DOHH2 (cell line): ENCODE measurements around the gene CDH4.

Experiments
- EZH2phosphoT487 ChIP-seq: fragments of 200-600 bp; sonication (generic); IDR thresholded peaks from 2 replicates; pipeline ENCODE4 v1.6.1; 2017; ENCODE audit warnings: borderline replicate concordance, mild to moderate bottlenecking, antibody characterized with exemption, low read length, moderate library complexity, mixed read lengths
- TF ChIP-seq, protein P1 (sequence below): fragments of 200-600 bp; sonication (generic); IDR thresholded peaks from one replicate; pipeline ENCODE4 v1.5.1; 2014; ENCODE audit warnings: antibody characterized with exemption, mild to moderate bottlenecking, low read depth, low read length; ENCODE audit not compliant: poor library complexity, severe bottlenecking

DNA sequence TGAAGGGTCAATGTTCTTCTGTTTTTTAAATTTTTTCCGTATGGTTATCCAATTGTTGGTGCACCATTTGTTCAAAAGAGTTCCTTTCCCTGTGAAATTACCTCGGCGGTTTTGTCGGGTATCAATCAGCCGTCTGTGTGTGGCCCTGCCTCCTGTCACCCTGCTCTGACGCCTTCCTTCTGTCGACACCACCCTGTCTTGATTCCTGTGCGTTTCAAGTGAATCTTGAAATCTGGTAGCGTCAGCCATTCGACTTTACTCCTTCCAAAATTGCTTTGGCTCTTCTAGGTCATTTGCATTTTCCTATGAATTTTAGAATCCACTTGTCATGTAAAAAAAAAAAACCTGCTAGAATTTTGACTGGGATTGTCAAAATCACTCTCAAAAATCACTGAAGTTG, 181.1 kb downstream of the CDH4 start:
- TF ChIP-seq, protein P1, sequence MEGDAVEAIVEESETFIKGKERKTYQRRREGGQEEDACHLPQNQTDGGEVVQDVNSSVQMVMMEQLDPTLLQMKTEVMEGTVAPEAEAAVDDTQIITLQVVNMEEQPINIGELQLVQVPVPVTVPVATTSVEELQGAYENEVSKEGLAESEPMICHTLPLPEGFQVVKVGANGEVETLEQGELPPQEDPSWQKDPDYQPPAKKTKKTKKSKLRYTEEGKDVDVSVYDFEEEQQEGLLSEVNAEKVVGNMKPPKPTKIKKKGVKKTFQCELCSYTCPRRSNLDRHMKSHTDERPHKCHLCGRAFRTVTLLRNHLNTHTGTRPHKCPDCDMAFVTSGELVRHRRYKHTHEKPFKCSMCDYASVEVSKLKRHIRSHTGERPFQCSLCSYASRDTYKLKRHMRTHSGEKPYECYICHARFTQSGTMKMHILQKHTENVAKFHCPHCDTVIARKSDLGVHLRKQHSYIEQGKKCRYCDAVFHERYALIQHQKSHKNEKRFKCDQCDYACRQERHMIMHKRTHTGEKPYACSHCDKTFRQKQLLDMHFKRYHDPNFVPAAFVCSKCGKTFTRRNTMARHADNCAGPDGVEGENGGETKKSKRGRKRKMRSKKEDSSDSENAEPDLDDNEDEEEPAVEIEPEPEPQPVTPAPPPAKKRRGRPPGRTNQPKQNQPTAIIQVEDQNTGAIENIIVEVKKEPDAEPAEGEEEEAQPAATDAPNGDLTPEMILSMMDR, result no peak
- no peak for TF ChIP-seq EZH2phosphoT487
